ENCODE measurements around the gene DDA1.
"Not testable (repeated sequence)": the region's sequence is repeated elsewhere in the genome, so short reads cannot be mapped to it uniquely, and the experiment has no call there.

GRCh38 chr19:17295551-17295950 is 13.8 kb upstream of the DDA1 start:
- not testable (repeated sequence) for TF ChIP-seq CTCF (IDR thresholded peaks at IDR 0.05; ENCODE audit: insufficient read depth, low read depth, low read length); EZH2 (IDR thresholded peaks at IDR 0.05; ENCODE audit: insufficient read depth, low read length)
